Measurements from ENCODE around the gene TIMM50.
A peak's percentile ranks its signal among the peaks of the same experiment; 100 is the strongest.
"Not testable (repeated sequence)": the region's sequence is repeated elsewhere in the genome, so short reads cannot be mapped to it uniquely, and the experiment has no call there.

The TIMM50 gene

DNA sequence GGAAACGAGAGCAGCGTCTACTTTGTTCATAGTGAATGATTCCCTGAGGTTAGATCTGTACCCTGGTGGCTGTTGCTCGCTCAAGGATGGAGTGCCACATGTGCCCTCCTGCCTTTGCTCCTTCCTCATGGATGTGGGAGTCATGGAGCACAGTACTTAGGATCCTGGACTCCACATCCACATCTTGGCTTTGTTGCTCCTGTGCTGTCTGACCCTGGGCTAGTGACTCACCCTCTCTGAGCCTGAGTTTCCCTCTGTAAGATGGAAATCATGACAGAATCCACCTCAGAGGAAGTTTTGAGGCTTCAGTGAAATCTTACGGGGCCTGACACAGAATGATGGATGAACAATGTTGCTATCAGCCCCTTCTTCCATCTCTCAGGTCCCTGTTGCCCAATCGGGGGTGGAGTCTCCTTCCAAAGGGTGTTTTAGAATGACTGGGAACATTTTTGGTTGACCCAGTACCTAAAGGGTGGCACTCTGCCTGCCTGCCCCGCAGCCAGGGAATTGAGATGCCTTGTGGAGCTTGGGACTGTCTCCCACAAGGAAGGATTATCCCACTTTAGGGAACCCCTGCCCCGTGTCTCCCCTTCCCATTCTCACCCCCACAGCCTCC, 9.8 kb upstream of the TIMM50 start:
- DNase-seq = no peak

DNA sequence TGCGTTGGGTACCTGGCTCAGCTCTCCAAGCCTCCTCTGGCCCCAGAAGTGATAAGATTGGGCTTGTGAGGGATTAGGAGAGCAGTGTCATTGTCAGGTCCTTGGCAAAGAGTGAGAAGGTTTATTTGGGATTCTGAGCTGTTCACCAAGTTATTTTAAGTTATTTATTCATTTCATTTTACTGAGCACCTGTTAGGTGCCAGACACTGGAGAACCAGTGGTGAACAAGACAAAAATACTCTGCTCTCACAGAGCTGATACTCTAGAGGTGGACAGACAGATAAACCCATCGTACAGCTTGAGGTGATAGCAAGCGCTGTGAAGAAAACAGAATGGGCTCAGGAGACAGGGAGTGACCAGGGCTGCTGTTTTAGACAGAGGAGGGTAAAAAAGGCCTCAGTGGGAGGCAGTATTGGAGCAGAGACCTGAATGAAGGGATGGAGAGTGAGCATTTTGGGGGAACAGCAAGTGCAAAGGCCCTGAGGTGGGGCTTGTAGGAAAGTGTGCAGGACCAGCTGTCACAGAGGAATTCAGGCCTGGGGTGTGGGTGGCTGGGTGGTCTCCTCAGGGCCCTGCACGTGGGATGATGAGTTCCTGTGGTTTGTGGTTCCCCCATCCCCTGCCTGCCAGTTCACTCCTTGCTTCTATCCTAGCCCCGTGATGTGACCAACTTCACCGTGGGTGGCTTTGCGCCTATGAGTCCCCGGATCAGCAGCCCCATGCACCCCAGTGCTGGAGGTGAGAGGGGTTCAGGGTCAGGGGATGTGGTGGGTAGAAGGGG, 8.7 kb upstream of the TIMM50 start:
- no peak for DNase-seq

- DNase-seq = no peak
Observed at GRCh38 chr19:39472746-39473442, 7.7 kb upstream of the TIMM50 start.

GRCh38 chr19:39473443-39473960, 7.1 kb upstream of the TIMM50 start:
- DNase-seq = no peak

DNA sequence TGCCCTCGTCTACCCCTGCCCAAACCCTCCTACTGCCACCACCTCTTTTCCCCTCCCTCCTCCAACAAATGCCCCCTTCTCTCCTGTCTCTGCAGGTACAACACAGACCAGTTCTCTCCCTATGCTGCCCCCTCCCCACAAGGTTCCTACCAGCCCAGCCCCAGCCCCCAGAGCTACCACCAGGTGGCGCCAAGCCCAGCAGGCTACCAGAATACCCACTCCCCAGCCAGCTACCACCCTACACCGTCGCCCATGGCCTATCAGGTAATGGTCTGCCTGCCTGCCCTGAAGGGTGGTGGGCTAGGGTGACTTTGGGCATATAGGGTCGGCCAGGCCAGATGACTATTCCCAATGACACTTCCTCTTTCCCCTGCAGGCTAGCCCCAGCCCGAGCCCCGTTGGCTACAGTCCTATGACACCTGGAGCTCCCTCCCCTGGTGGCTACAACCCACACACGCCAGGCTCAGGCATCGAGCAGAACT, 6.5 kb upstream of the TIMM50 start:
- DNase-seq = peak; percentile 40

DNA sequence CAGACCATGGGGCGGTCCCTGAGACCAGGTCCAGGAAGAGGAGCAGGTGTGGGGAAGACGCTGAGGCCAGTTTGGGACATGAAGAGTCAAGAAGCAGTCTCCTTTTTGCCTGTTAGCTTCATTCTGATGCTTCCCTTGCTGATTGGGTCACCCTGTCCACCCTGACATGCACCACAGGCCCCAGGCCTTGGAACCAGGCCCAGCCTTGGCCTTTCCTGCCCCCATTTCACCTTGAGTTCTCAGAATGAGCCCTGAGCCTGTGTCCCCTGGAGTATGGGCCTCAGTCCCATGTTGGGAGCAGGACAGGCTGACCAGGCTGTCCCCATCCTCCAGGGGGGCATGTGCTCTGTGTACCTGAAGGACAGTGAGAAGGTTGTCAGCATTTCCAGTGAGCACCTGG, 4.9 kb upstream of the TIMM50 start:
- no peak for DNase-seq

DNA sequence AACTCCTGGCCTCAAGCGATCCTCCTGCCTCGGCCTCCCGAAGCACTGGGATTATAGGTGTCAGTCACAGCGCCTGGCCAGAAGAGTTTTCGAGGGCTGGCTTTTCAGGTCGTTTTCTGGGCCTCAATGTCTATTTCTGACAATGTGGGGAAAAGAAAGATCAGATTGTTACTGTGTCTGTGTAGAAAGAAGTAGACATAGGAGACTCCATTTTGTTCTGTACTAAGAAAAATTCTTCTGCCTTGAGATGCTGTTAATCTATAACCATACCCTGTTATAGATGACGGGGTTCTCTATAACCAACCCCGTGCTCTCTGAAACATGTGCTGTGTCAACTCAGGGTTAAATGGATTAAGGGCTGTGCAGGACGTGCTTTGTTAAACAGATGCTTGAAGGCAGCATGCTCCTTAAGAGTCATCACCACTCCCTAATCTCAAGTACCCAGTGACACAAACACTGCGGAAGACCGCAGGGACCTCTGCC, 1.3 kb upstream of the TIMM50 start:
- DNase-seq = not testable (repeated sequence)

GRCh38 chr19:39479916-39480315, 722 bp upstream of the TIMM50 start:
- no peak for DNase-seq

DNA sequence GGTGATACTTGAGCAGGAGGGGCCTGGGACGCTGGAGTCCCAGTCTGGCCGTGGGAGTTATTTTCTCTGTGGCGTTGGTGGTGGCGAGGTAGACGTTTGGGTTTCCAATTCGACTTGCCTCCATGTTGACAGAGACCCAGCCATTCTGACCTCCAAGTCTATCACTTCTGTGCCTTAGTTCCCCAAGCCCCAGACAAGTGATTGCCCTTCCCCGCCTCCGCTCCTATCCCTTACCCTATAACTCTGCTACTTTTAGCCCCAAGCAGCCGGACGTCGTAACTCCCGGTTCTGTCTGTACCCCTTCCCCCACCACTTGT, 549 bp downstream of the TIMM50 start:
- no peak for DNase-seq

- DNase-seq = no peak
Observed at GRCh38 chr19:39481676-39482075, 1.0 kb downstream of the TIMM50 start.

GRCh38 chr19:39483141-39483540, 2.5 kb downstream of the TIMM50 start:
- DNase-seq = no peak

DNA sequence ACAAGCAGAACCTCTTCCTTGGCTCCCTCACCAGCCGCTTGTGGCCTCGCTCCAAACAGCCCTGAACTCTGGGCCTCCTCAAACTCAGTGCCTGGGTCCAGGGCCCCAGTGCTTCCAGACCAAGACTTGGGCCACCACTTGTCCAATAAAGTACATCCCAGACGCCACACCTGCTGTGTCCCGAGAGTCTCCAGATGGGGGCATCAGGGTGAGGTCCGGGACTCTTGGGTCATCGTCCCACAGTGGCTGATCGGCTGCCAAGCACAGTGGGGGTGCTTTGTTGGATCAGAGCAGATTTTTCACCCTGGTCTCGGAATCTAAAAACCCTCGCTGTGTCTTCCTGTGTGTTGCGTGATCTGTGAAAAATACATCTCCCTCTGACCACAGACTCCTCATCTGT, 9.1 kb downstream of the TIMM50 start:
- no peak for DNase-seq

- no peak for DNase-seq
Observed at GRCh38 chr19:39492225-39492624, 11.6 kb downstream of the TIMM50 start.

- DNase-seq = no peak
Observed at GRCh38 chr19:39492788-39493187, 12.2 kb downstream of the TIMM50 start.

GRCh38 chr19:39494661-39495060, 14.0 kb downstream of the TIMM50 start:
- DNase-seq = no peak

DNA sequence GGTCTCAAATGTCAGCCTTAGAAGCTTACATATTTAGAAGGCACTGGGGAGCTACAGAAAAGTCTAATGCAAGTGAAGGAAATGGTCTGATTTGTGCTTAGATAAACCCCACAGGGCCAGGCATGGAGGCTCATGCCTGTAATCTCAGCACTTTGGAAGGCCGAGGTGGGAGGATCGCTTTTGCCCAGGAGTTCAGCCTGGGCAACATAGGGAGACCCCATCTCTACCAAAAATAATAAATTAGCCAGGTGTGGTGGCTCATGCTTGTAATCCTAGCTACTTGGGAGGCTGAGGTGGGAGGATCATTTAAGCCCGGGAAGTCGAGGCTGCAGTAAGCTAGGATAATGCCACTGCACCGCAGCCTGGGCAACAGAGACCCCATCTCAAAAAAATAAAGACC, 15.4 kb downstream of the TIMM50 start:
- no peak for DNase-seq

DNA sequence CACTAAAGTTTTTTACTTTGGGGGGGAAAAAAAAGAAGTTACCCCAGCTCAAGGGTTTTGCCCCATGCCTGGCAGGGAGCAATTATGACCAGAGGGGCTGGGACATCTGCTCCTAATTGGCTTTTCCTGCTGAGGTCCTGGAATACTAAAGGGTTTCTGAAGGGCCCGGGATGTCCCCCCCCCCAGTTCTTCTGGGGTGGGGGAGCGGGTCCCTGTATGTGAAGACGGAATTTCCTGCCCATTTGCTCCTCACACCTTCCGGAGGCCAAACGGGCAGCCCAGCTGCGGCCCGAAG, 17.0 kb downstream of the TIMM50 start:
- DNase-seq = no peak

- peak; percentile 89 for DNase-seq
Observed at GRCh38 chr19:39497996-39498797, 17.6 kb downstream of the TIMM50 start.

GRCh38 chr19:39498798-39499642, 18.4 kb downstream of the TIMM50 start, which contains the start of gene DLL3:
TSS of gene DLL3 (plus strand) at chr19:39498947. CDS start at chr19:39498975, 28 bp downstream.
- DNase-seq = peak; percentile 67

- no peak for DNase-seq
Observed at GRCh38 chr19:39499932-39500331, 19.3 kb downstream of the TIMM50 start.

DNA sequence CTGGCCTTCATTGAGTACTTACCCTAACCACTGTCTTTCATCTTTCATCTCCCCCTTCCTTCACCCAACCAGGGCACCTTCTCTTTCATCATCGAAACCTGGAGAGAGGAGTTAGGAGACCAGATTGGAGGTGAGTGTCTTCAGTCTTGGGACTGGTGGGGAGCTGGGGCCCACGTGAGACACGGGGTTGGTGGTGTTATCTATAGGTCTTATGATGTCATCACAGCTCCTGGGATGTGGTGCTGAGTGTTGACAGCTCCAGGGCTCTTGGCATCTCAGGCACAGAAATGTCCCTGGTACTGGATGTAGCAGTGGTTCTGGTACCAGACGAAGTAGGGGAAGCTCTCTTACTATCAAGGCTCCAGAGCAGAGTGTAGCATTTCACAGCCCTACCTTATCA, 19.9 kb downstream of the TIMM50 start:
- no peak for DNase-seq

DNA sequence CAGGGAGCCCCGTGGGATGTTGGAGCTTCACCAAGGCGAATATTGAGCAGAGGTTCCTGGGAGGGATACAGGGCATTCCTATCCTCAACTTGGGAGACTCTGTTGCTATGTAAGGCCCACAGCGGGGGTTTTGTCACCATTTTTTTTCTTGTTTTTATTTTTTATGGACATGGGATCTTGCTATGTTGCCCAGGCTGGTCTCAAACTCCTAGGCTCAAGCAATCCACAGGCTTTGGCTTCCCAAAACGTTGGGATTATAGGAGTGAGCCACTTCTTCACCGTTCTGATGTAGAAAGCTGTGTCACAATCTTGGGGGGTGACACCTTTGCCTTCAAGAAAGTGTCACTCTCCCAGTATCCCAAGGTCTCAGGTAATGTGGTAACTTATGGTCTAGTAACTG, 20.7 kb downstream of the TIMM50 start:
- DNase-seq = no peak
